AG08395 (cell line): ENCODE measurements around the gene ENGASE.

Experiments used
- DNase-seq: peaks from one replicate; pipeline ENCODE4 v3.0.0; 2012; ENCODE audit warnings: mixed read lengths, low spot score

The ENGASE gene

DNA sequence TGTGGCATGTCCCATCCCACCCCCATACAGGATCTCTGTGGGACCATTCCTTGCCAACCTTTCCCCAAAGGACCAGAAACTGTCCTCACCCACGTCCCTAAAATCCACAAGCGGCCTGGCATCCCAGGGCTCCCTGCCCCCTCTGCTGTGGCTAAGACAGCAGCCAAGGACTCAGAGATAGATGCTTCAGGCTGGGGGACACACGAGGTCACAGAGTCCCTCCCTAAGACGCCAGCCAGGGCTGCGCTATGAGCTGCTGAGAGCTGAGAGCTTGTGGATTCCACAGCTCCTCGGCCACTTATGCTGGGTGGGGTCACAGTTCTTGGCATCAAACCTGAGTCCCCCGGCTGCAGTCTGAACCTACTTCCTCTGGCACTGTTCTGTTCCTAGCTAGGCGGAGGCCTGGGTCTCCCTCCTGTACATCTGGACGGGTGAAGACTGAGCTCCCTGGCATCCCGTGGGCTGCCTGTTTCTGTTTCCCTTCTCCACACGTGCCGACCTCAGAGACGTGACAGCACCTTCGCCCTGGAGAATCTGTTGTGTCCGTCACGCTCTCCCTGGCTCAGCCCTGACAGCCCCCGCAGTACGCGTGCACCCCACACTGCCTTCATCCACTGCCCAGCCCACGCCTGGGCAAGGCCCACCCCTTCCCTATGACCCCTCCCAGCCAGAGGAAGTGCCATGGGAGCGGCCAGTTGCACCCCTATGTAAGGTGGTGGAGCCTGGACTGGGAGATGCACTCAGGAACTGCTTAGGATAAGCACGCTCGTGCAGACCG is 61.2 kb downstream of the ENGASE start:
- DNase-seq, result no peak
